ENCODE results near the gene USP9X.
A peak's percentile ranks its signal among the peaks of the same experiment; 100 is the strongest.
"Not testable (repeated sequence)": the region's sequence is repeated elsewhere in the genome, so short reads cannot be mapped to it uniquely, and the experiment has no call there.

The USP9X gene

GRCh38 chrX:41144873-41145272 lies 59.6 kb downstream of the USP9X start:
- H3K4me3 ChIP-seq (ENCODE audit: low read depth, low read length), result no peak overlapping the region
- CTCF ChIA-PET, result interaction anchor here (1.1 kb wide), 2 partner anchors 9 to 370 kb away, joined by 3 to 4 read pairs; no protein-coding TSS in a partner anchor
- peaks cover 91 to 96% of the 10 kb centered on the region in 2 experiments for H3K36me3 ChIP-seq (ENCODE audit: control insufficient read depth in 2 of 2, insufficient read depth in 1 of 2, low read length in 2 of 2)
- POLR2A ChIA-PET, result no interaction called here
- H3K9me3 ChIP-seq (ENCODE audit: control insufficient read depth, insufficient read depth, low read depth, low read length), result no peaks in the 10 kb centered on the region
- H3K4me1 ChIP-seq (ENCODE audit: control insufficient read depth, insufficient read depth, low read length), result no peaks in the 10 kb centered on the region
- no peak overlapping the region for H3K27ac ChIP-seq (ENCODE audit: extremely low read depth, low read depth, low read length)
- TF ChIP-seq ZNF530 (tag by site-specific recombination; IDR thresholded peaks at IDR 0.05; ENCODE audit: low read depth), result no peak
- no peak for TF ChIP-seq KLF16 (tag by site-specific recombination; IDR thresholded peaks at IDR 0.05)
- TF ChIP-seq EGR2 (tag by site-specific recombination; IDR thresholded peaks at IDR 0.05; ENCODE audit: low read depth), result no peak
- TF ChIP-seq ZNF114 (tag by site-specific recombination; IDR thresholded peaks at IDR 0.05), result no peak
- TF ChIP-seq ZSCAN16 (tag by site-specific recombination; IDR thresholded peaks at IDR 0.05), result peak; percentile 66; the same call in 1 of the 2 replicates

GRCh38 chrX:41145920-41146608 lies 60.8 kb downstream of the USP9X start:
- Histone ChIP-seq H3K36me3 (ENCODE audit: control insufficient read depth in 2 of 2, insufficient read depth in 1 of 2, low read length in 2 of 2) (peaks cover 87 to 95% of the 10 kb centered on the region in 2 experiments), H3K4me1 (ENCODE audit: control insufficient read depth, insufficient read depth, low read length) (no peaks in the 10 kb centered on the region), H3K27ac (ENCODE audit: extremely low read depth, low read depth, low read length) (no peak overlapping the region), H3K4me3 (ENCODE audit: low read depth, low read length) (no peak overlapping the region), H3K9me3 (ENCODE audit: control insufficient read depth, insufficient read depth, low read depth, low read length) (no peaks in the 10 kb centered on the region)
- CTCF ChIA-PET, result interaction anchor here (0.6 to 4.2 kb wide), 9 partner anchors 8 to 1622 kb away, joined by 3 to 25 read pairs (median 3); no protein-coding TSS in a partner anchor
- POLR2A ChIA-PET, result no interaction called here
- TF ChIP-seq GFI1B (tag by site-specific recombination; IDR thresholded peaks at IDR 0.05) (peak; percentile 10; the same call in 1 of the 2 replicates), ZNF677 (tag by site-specific recombination; IDR thresholded peaks at IDR 0.05) (peak; percentile 74), OVOL3 (tag by site-specific recombination; IDR thresholded peaks at IDR 0.05) (no peak)

- Histone ChIP-seq H3K27ac (ENCODE audit: extremely low read depth, low read depth, low read length) (no peak overlapping the region), H3K4me1 (ENCODE audit: control insufficient read depth, insufficient read depth, low read length) (peaks cover 4% of the 10 kb centered on the region; the same call in 1 of the 2 replicates), H3K4me3 (ENCODE audit: low read depth, low read length) (no peak overlapping the region), H3K9me3 (ENCODE audit: control insufficient read depth, insufficient read depth, low read depth, low read length) (no peaks in the 10 kb centered on the region), H3K36me3 (ENCODE audit: control insufficient read depth in 2 of 2, insufficient read depth in 1 of 2, low read length in 2 of 2) (peaks cover 91 to 94% of the 10 kb centered on the region in 2 experiments)
- ChIA-PET CTCF (interaction anchor here (0.7 to 4.2 kb wide), 5 partner anchors 11 to 708 kb away, joined by 3 to 25 read pairs (median 4); no protein-coding TSS in a partner anchor), POLR2A (no interaction called here)
- TF ChIP-seq ZBTB1 (tag by site-specific recombination; IDR thresholded peaks at IDR 0.05) (no peak), GLIS1 (tag by site-specific recombination; IDR thresholded peaks at IDR 0.05) (0 out of 2 replicates have a peak, but pooled peaks have one; percentile 8)
Measured at GRCh38 chrX:41148553-41148952, 63.3 kb downstream of the USP9X start.

GRCh38 chrX:41150043-41150442 lies 64.8 kb downstream of the USP9X start:
- Histone ChIP-seq H3K9me3 (ENCODE audit: control insufficient read depth, insufficient read depth, low read depth, low read length) (no peaks in the 10 kb centered on the region), H3K4me1 (ENCODE audit: control insufficient read depth, insufficient read depth, low read length) (peaks cover 4% of the 10 kb centered on the region; the same call in 1 of the 2 replicates), H3K27ac (ENCODE audit: extremely low read depth, low read depth, low read length) (no peak overlapping the region), H3K36me3 (ENCODE audit: control insufficient read depth in 2 of 2, insufficient read depth in 1 of 2, low read length in 2 of 2) (peaks cover 94 to 96% of the 10 kb centered on the region in 2 experiments), H3K4me3 (ENCODE audit: low read depth, low read length) (no peak overlapping the region)
- ChIA-PET POLR2A (interaction anchor here (0.7 kb wide), 1 partner anchor 65 kb away, joined by 3 read pairs; no protein-coding TSS in a partner anchor), CTCF (interaction anchor here (1.2 to 4.2 kb wide), 2 partner anchors 12 to 30 kb away, joined by 6 to 25 read pairs; no protein-coding TSS in a partner anchor)
- TF ChIP-seq ZNF184 (tag by site-specific recombination; IDR thresholded peaks at IDR 0.05), result no peak
- no peak for TF ChIP-seq ZNF155 (tag by site-specific recombination; IDR thresholded peaks at IDR 0.05)
- no peak for TF ChIP-seq ZXDB (tag by site-specific recombination; IDR thresholded peaks at IDR 0.05)

GRCh38 chrX:41151726-41152125 lies 66.5 kb downstream of the USP9X start:
- POLR2A ChIA-PET, result interaction anchor here (0.6 kb wide), 1 partner anchor 67 kb away, joined by 4 read pairs; no protein-coding TSS in a partner anchor
- peaks cover 87 to 96% of the 10 kb centered on the region in 2 experiments for H3K36me3 ChIP-seq (ENCODE audit: control insufficient read depth in 2 of 2, insufficient read depth in 1 of 2, low read length in 2 of 2)
- not testable (repeated sequence) for H3K27ac ChIP-seq (ENCODE audit: extremely low read depth, low read depth, low read length); H3K4me3 ChIP-seq (ENCODE audit: low read depth, low read length); H3K4me1 ChIP-seq (ENCODE audit: control insufficient read depth, insufficient read depth, low read length); H3K9me3 ChIP-seq (ENCODE audit: control insufficient read depth, insufficient read depth, low read depth, low read length)
- CTCF ChIA-PET, result interaction anchor here (1.0 to 1.6 kb wide), 2 partner anchors 12 to 28 kb away, joined by 5 to 9 read pairs; no protein-coding TSS in a partner anchor
